ENCODE data around the gene POLD3. TPM values are rescaled to one million over a fixed set of nuclear protein-coding genes. Genes with fewer than 3 reads are reported as not detected.

Gene POLD3
- total RNA-seq, 1 donor from 2014 or later = 5.8 TPM

DNA sequence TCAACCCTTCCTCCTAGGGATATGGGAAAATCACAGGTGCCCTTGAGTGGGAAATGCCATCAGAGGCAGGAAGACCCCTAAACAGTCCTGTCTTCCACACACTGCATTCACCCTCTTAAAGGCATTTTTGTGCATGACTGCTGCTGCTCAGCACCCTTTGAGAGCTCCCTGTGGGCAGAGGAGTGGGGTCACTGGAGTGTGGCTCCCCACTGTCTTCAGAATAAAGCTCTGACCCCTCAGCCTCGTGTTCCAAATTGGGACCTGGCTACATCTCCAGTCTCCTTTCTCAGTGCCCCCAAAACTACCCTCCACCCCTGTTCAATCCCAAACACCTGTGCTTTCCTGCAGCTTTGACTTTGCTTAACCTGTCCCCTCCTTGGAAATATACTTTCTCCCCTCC, 92.3 kb downstream of the POLD3 start:
- no peak for DNase-seq (ENCODE audit: low read depth)

- no peak for DNase-seq (ENCODE audit: low read depth)
These were observed 93.0 kb downstream of the POLD3 start for GRCh38 chr11:74685338-74685737.

- no peak for DNase-seq (ENCODE audit: low read depth)
These were observed 93.5 kb downstream of the POLD3 start for GRCh38 chr11:74685905-74686304.

DNA sequence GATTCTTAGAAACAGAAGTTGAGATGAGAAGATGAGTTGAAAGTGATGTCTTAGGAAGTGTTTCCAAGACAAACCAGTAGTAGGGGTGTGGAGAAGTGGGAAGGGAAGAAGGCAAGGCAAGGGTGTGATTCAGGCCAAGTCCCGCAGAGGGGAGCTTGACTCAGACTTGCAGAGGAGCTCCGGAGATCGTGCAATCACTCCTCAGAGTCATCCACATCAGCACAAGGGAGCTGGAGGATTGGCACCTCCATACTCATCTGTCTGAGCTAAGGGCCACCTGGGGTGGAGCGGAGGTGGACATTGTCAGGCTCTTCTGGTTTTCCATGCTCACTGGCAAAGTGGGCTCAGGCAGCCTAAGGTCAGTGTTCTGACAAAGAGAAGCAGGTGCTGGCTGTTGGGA, 94.4 kb downstream of the POLD3 start:
- no peak for DNase-seq (ENCODE audit: low read depth)

DNA sequence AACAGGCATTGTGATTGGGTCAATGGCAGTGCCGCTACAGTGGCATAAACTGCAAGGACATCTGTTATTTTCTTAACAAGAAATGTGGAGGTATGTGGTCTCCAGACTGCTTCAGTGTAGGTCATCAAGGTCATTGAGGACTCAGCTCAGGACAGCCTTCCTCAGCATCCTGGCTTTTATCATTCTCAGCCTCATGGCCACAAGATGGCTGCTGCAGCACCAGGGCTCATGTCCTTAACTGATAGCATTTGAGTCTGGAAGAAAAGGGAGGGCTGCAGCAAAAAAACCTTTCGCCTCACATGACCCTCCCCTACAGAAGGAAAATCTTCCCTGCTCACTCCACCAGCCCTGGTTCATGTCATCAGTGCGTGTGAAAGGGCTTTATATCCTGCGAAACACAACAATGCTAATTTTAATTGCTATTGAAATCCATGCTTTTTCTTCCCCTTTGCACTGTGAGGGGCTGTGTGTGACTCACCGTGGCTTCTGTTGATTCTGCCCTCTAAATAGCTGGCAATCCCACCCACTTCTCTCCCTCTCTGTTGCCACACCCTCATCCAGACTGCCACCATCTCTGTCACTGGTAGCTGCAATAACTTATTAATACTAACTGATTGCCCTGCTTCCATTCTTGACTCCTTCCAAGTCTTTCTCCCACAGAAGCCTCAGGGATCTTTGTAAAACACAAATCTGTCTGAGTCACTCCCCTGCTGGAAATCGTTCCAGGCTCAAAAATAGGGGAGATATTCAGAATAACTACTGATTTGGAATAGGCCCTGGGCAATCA, 95.0 kb downstream of the POLD3 start:
- no peak for DNase-seq (ENCODE audit: low read depth)

- no peak for DNase-seq (ENCODE audit: low read depth)
These were observed 97.3 kb downstream of the POLD3 start for GRCh38 chr11:74689666-74690065.

DNA sequence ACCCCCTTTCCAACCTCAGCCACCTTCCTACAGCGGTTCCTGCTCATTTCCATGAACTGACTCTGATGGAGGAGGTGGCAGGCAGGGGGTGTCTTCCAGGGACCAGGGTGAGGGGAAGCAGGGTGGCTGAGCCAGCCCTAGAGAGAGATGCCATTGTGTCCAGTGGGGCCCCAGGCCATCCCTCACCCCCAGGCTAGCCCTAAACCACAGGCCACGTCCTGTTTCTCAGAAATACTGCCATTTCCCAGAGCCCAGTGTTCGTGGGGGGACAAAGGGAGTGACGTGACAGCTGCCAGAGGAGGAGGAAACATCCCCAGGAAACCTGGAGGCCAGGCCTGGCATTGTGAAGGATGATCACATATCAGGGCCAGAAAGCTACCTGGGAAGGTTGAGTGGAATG, 99.4 kb downstream of the POLD3 start:
- DNase-seq (ENCODE audit: low read depth) = no peak

Other genes with a start within 250 kb of the POLD3 start
- gene PGM2L1, start 194.1 kb upstream of the POLD3 start, total RNA-seq = 17.9 and 20.3 TPM in 2 replicates
- 0.52 and 0.70 TPM in 2 replicates for gene KCNE3, start 125.0 kb upstream of the POLD3 start, total RNA-seq
- gene LIPT2, start 98.9 kb upstream of the POLD3 start, total RNA-seq = 2.3 and 4.5 TPM in 2 replicates
- not detected in 2 replicates for gene CHRDL2, start 138.8 kb downstream of the POLD3 start, total RNA-seq
- 12.3 and 14.2 TPM in 2 replicates for gene RNF169, start 156.3 kb downstream of the POLD3 start, total RNA-seq

All from myocyte (in vitro differentiated cells).